Measurements from ENCODE around the gene PWWP3B. TPM values are rescaled to one million over a fixed set of nuclear protein-coding genes. Genes with fewer than 3 reads are reported as not detected.
"Not testable (repeated sequence)": the region's sequence is repeated elsewhere in the genome, so short reads cannot be mapped to it uniquely, and the experiment has no call there.

PWWP3B gene
- total RNA-seq = not detected

GRCh38 chrX:106168107-106168506, at the start of gene PWWP3B:
PWWP3B (plus strand) TSS chrX:106168305; CDS start chrX:106205433, 37,128 bp downstream.
- H3K27me3 Mint-ChIP-seq (ENCODE audit: low read depth) = no peaks in the 10 kb centered on the region
- POLR2A ChIA-PET = no interaction called here
- no peak for ATAC-seq

DNA sequence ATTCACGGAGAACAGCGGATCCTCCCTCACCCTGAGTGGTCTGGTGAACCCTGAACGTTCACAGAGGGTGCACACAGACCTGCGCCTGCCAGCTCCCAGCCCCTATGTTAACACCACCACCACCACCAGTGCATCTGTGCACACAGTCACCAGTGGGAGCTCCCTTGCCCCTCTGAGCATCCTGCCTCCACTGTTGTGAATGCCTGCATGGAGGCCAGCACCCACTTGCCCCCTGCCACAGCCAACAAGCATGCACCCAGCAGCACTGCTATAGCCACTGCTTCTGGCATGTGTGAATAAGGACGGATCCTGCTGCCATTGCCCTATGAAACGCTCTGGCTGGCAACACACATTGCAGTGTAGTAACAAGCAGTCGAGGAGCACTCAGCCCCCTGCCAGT, 29.1 kb upstream of the PWWP3B start:
- no peaks in the 10 kb centered on the region for H3K4me1 Mint-ChIP-seq (ENCODE audit: low read depth)

More at GRCh38 chrX:106168107-106168506, at the start of gene PWWP3B:
- DNase-seq = no peak
- H3K4me1 Mint-ChIP-seq (ENCODE audit: low read depth) = no peaks in the 10 kb centered on the region
- CTCF ChIA-PET = no interaction called here
- H3K9me3 Mint-ChIP-seq (ENCODE audit: insufficient read depth) = no peaks in the 10 kb centered on the region
- H3K36me3 Mint-ChIP-seq (ENCODE audit: low read depth) = no peaks in the 10 kb centered on the region
- H3K27ac Mint-ChIP-seq = no peak within 1 kb of the TSS
- H3K4me3 Mint-ChIP-seq = no peak within 1 kb of the TSS

GRCh38 chrX:106144755-106145639, 23.1 kb upstream of the PWWP3B start:
- ChIA-PET CTCF (no interaction called here), POLR2A (no interaction called here)
- H3K27me3 Mint-ChIP-seq (ENCODE audit: low read depth) = no peaks in the 10 kb centered on the region
- H3K4me3 Mint-ChIP-seq = no peak overlapping the region
- peaks cover 4% of the 10 kb centered on the region for H3K9me3 Mint-ChIP-seq (ENCODE audit: insufficient read depth)
- ATAC-seq (no peak), DNase-seq (no peak)
- no peak overlapping the region for H3K27ac Mint-ChIP-seq
- H3K4me1 Mint-ChIP-seq (ENCODE audit: low read depth) = no peaks in the 10 kb centered on the region
- H3K36me3 Mint-ChIP-seq (ENCODE audit: low read depth) = no peaks in the 10 kb centered on the region

More for the DNA sequence above, 29.1 kb upstream of the PWWP3B start:
- Mint-ChIP-seq H3K27me3 (ENCODE audit: low read depth) (no peaks in the 10 kb centered on the region), H3K9me3 (ENCODE audit: insufficient read depth) (no peaks in the 10 kb centered on the region), H3K4me3 (no peak overlapping the region), H3K27ac (no peak overlapping the region), H3K36me3 (ENCODE audit: low read depth) (no peaks in the 10 kb centered on the region)
- POLR2A ChIA-PET = no interaction called here
- CTCF ChIA-PET = no interaction called here
- ATAC-seq = no peak
- DNase-seq = no peak

DNA sequence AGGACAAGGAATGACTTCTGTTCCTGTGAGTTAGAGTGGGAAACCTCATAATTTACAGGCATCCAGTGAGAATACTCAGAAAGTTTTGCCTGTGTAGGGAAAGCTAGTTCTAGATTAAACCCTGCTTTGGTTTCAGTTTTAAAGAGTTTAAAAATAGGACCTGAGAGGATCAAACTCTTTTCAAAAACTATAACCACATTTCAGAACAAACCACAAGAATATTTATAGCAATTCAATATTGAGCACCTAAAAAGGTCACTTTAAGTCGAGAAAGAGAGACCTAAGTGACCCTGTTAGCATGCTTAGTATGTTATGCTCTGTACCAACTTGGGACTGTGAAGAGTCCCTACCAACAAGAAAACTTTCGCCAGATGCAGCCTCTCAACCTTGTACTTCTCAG, 17.4 kb upstream of the PWWP3B start:
- Mint-ChIP-seq H3K36me3 (ENCODE audit: low read depth) (no peaks in the 10 kb centered on the region), H3K4me3 (no peak overlapping the region), H3K9me3 (ENCODE audit: insufficient read depth) (peaks cover under 1% of the 10 kb centered on the region), H3K27ac (no peak overlapping the region), H3K4me1 (ENCODE audit: low read depth) (no peaks in the 10 kb centered on the region), H3K27me3 (ENCODE audit: low read depth) (no peaks in the 10 kb centered on the region)
- ATAC-seq (no peak), DNase-seq (no peak)
- ChIA-PET POLR2A (no interaction called here), CTCF (no interaction called here)

GRCh38 chrX:106159861-106160282, 8.2 kb upstream of the PWWP3B start:
- H3K9me3 Mint-ChIP-seq (ENCODE audit: insufficient read depth) = no peaks in the 10 kb centered on the region
- CTCF ChIA-PET = no interaction called here
- DNase-seq (no peak), ATAC-seq (no peak)
- no peak overlapping the region for H3K27ac Mint-ChIP-seq
- no peaks in the 10 kb centered on the region for H3K36me3 Mint-ChIP-seq (ENCODE audit: low read depth)
- H3K4me1 Mint-ChIP-seq (ENCODE audit: low read depth) = no peaks in the 10 kb centered on the region
- H3K27me3 Mint-ChIP-seq (ENCODE audit: low read depth) = no peaks in the 10 kb centered on the region
- no peak overlapping the region for H3K4me3 Mint-ChIP-seq
- POLR2A ChIA-PET = no interaction called here

GRCh38 chrX:106170318-106170717, 2.2 kb downstream of the PWWP3B start:
- CTCF ChIA-PET = no interaction called here
- POLR2A ChIA-PET = no interaction called here
- H3K4me1 Mint-ChIP-seq (ENCODE audit: low read depth) = no peaks in the 10 kb centered on the region

GRCh38 chrX:106171293-106171820, 3.3 kb downstream of the PWWP3B start:
- ATAC-seq (no peak), DNase-seq (no peak)
- H3K4me1 Mint-ChIP-seq (ENCODE audit: low read depth) = no peaks in the 10 kb centered on the region
- no peaks in the 10 kb centered on the region for H3K9me3 Mint-ChIP-seq (ENCODE audit: insufficient read depth)
- ChIA-PET CTCF (interaction anchor here (0.6 kb wide), 1 partner anchor 224 kb away, joined by 3 read pairs; no protein-coding TSS in a partner anchor), POLR2A (no interaction called here)
- H3K36me3 Mint-ChIP-seq (ENCODE audit: low read depth) = no peaks in the 10 kb centered on the region
- H3K27me3 Mint-ChIP-seq (ENCODE audit: low read depth) = no peaks in the 10 kb centered on the region
- no peak overlapping the region for H3K4me3 Mint-ChIP-seq
- H3K27ac Mint-ChIP-seq = no peak overlapping the region

More at GRCh38 chrX:106170318-106170717, 2.2 kb downstream of the PWWP3B start:
- no peak overlapping the region for H3K27ac Mint-ChIP-seq
- H3K4me3 Mint-ChIP-seq = no peak overlapping the region
- no peak for DNase-seq
- H3K9me3 Mint-ChIP-seq (ENCODE audit: insufficient read depth) = no peaks in the 10 kb centered on the region
- no peak for ATAC-seq
- no peaks in the 10 kb centered on the region for H3K36me3 Mint-ChIP-seq (ENCODE audit: low read depth)
- H3K27me3 Mint-ChIP-seq (ENCODE audit: low read depth) = no peaks in the 10 kb centered on the region

DNA sequence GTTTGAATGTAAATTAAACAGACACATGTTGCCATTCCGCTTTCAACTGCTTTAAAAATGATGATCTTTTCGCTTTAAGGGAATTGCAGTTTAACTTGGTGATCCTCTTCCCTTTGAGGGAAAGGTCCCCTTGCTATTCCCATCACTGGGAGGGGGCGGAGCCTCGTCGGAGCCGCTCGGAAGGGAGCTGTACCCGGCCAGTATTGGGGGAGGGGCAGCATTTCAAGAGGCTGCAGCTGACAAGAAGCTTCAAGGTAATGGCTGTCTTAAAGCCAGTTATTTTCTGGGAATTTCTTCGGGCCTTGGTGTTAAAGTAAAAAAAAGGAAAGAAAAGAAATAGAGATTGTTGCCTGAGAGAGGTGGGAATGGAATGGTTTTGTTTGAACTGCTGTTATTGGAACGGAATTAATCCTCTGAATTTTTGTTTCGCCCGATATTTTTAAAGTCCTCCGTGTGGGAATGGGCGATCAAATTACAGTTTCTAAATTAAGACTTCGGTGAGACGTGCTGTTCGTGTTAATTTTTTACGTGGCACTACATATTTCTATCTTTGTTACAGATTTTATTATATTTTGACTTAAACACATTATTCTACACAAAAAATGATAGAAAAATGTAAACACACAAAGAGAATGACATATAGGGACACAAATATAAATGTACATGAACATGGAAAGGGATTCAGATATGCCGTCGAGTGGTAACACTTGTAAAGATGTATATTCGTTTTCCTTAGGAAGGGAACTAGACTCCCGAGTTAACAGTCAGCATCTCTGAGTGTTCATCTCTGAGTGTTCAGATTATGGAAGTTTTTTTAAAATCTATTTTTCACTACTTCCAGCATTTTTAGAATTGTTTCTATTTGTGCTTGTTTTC, 9.2 kb downstream of the PWWP3B start:
- Mint-ChIP-seq H3K36me3 (ENCODE audit: low read depth) (no peaks in the 10 kb centered on the region), H3K4me1 (ENCODE audit: low read depth) (no peaks in the 10 kb centered on the region), H3K27ac (no peak overlapping the region), H3K4me3 (no peak overlapping the region), H3K9me3 (ENCODE audit: insufficient read depth) (no peaks in the 10 kb centered on the region), H3K27me3 (ENCODE audit: low read depth) (no peaks in the 10 kb centered on the region)
- ATAC-seq (no peak), DNase-seq (no peak)
- ChIA-PET CTCF (no interaction called here), POLR2A (no interaction called here)

DNA sequence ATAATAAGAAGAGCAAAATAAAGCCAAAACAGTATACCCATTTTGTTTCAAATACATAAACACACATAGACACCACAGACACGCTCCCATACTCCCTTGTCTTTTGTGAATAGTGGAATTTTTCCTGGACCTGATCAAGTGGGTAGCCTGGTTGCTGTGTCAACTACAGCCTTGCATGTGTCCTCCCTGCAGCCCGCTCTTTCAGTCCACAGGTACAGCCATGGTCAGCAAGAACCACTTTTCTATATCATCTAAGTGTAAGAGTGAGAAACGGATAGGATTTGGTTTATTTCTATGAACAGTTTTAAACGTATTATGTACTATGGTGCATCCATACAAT, 9.8 kb downstream of the PWWP3B start:
- no peaks in the 10 kb centered on the region for H3K4me1 Mint-ChIP-seq (ENCODE audit: low read depth)
- ChIA-PET CTCF (no interaction called here), POLR2A (no interaction called here)
- no peak for DNase-seq
- H3K9me3 Mint-ChIP-seq (ENCODE audit: insufficient read depth) = no peaks in the 10 kb centered on the region
- ATAC-seq = no peak
- H3K27ac Mint-ChIP-seq = no peak overlapping the region
- no peak overlapping the region for H3K4me3 Mint-ChIP-seq
- H3K27me3 Mint-ChIP-seq (ENCODE audit: low read depth) = no peaks in the 10 kb centered on the region
- H3K36me3 Mint-ChIP-seq (ENCODE audit: low read depth) = no peaks in the 10 kb centered on the region

- no peak overlapping the region for H3K4me3 Mint-ChIP-seq
- H3K4me1 Mint-ChIP-seq (ENCODE audit: low read depth) = no peaks in the 10 kb centered on the region
- no peaks in the 10 kb centered on the region for H3K9me3 Mint-ChIP-seq (ENCODE audit: insufficient read depth)
- ATAC-seq (no peak), DNase-seq (no peak)
- H3K27me3 Mint-ChIP-seq (ENCODE audit: low read depth) = no peaks in the 10 kb centered on the region
- POLR2A ChIA-PET = no interaction called here
- no peak overlapping the region for H3K27ac Mint-ChIP-seq
- CTCF ChIA-PET = no interaction called here
- no peaks in the 10 kb centered on the region for H3K36me3 Mint-ChIP-seq (ENCODE audit: low read depth)
These were observed 10.7 kb downstream of the PWWP3B start for GRCh38 chrX:106178826-106179225.

GRCh38 chrX:106183685-106184084, 15.6 kb downstream of the PWWP3B start:
- H3K4me1 Mint-ChIP-seq (ENCODE audit: low read depth); H3K9me3 Mint-ChIP-seq (ENCODE audit: insufficient read depth); CTCF ChIA-PET; H3K27ac Mint-ChIP-seq; H3K4me3 Mint-ChIP-seq; H3K27me3 Mint-ChIP-seq (ENCODE audit: low read depth); ATAC-seq; DNase-seq; H3K36me3 Mint-ChIP-seq (ENCODE audit: low read depth); POLR2A ChIA-PET: not testable (repeated sequence)

DNA sequence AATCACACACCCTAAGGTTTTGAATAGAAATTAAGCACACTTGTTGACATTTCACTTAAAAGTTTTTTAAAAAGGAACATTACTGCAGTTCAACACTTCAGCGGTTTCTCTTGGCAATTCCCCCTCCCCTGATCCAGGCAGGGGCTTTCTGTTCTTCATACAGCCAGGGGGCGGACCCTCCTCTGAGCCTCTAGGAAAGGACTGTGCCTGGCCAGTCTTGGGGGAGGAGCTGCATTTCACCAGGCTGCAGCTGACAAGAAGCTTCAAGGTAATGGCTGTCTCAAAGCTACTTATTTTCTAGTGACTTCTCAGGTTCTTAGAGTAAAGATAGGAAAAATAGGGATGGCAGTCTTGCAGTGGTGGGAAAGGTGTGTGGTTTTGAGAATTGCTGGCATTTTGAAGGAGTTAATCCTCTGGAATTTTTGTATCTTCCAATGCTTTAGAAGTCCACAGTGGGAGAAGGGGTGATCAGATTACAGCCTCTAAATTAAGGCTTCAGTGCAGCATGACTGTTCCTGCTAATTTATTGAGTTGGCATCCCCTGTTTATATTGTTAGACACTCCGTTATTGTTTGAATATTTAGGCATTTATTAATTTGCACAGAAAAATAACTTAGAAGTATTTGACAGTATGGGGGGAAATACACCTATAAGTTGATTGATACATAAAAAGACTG, 33.5 kb downstream of the PWWP3B start:
- DNase-seq = no peak
- Mint-ChIP-seq H3K27ac (no peak overlapping the region), H3K4me3 (no peak overlapping the region), H3K9me3 (ENCODE audit: insufficient read depth) (peaks cover 2% of the 10 kb centered on the region), H3K4me1 (ENCODE audit: low read depth) (no peaks in the 10 kb centered on the region), H3K36me3 (ENCODE audit: low read depth) (no peaks in the 10 kb centered on the region), H3K27me3 (ENCODE audit: low read depth) (no peaks in the 10 kb centered on the region)
- CTCF ChIA-PET = no interaction called here
- ATAC-seq = no peak
- POLR2A ChIA-PET = no interaction called here

All from activated CD8-positive, alpha-beta T cell treated with anti-CD3 and anti-CD28 coated beads, Interleukin-2, amount 10 ng/mL, durations not matched to agents 7 days and 5 days (primary cell).